ENCODE data around the gene GABRB2.

GRCh38 chr5:161278739-161279660 is 267.5 kb downstream of the GABRB2 start:
- TF ChIP-seq CTCF (IDR thresholded peaks at IDR 0.05) (no peak), ZFX (IDR thresholded peaks at IDR 0.05; ENCODE audit: borderline replicate concordance) (no peak)

All from 22Rv1 (cell line).